GM12878 (cell line): ENCODE results near the gene ZBTB5. TPM values are rescaled to one million over a fixed set of nuclear protein-coding genes. Genes with fewer than 3 reads are reported as not detected.

ENCODE experiments used
- ATF7 ChIP-seq: fragments of 450-650 bp; IDR thresholded peaks from 2 replicates; pipeline ENCODE4 v1.6.1; 2016; ENCODE audit warnings: low read depth, mild to moderate bottlenecking
- DPF2 ChIP-seq: fragments of 450-650 bp; IDR thresholded peaks from 2 replicates; pipeline ENCODE4 v1.6.1; 2017; ENCODE audit warnings: mild to moderate bottlenecking
- EP300 ChIP-seq, 2 experiments: fragments of 150-350 bp in 1 of 2; IDR thresholded peaks; 2 replicates each; pipeline ENCODE4 v1.6.1; 2011 to 2012; ENCODE audit warnings: low read depth in 2 of 2, low read length in 2 of 2, borderline replicate concordance in 1 of 2, improper control_type of control experiment in 1 of 2, inconsistent platforms in 1 of 2; ENCODE audit not compliant: control insufficient read depth in 1 of 2
- HDGF ChIP-seq: fragments of 450-650 bp; IDR thresholded peaks from 2 replicates; pipeline ENCODE4 v1.6.1; 2016; ENCODE audit warnings: antibody characterized with exemption
- HSF1 ChIP-seq: fragments of 150-350 bp; IDR thresholded peaks from 2 replicates; pipeline ENCODE4 v1.6.1; 2014; ENCODE audit warnings: mild to moderate bottlenecking, low read depth, low read length
- IKZF1 ChIP-seq: fragments of 450-650 bp; conservative IDR thresholded peaks from 2 replicates; pipeline ENCODE4 v1.6.1; 2017; ENCODE audit warnings: antibody characterized with exemption, mild to moderate bottlenecking
- IKZF2 ChIP-seq, 2 experiments: fragments of 450-650 bp; IDR thresholded peaks; 2 replicates each; pipeline ENCODE4 v1.6.1; 2017; ENCODE audit warnings: mild to moderate bottlenecking in 2 of 2, moderate library complexity in 2 of 2
- IRF5 ChIP-seq: fragments of 450-650 bp; IDR thresholded peaks from 2 replicates; pipeline ENCODE4 v1.6.1; 2017; ENCODE audit warnings: borderline replicate concordance
- JUNB ChIP-seq: IDR thresholded peaks from 2 replicates; pipeline ENCODE4 v1.6.1; 2016; ENCODE audit warnings: antibody characterized with exemption, mild to moderate bottlenecking
- MTA3 ChIP-seq: IDR thresholded peaks from 2 replicates; pipeline ENCODE4 v1.6.1; 2012; ENCODE audit warnings: low read length, inconsistent platforms, borderline replicate concordance
- MYC ChIP-seq: IDR thresholded peaks from 2 replicates; pipeline ENCODE4 v1.6.1; 2011; ENCODE audit warnings: mild to moderate bottlenecking, low read length, moderate library complexity, inconsistent platforms; ENCODE audit not compliant: insufficient read depth, insufficient replicate concordance, insufficient read length, severe bottlenecking
- NBN ChIP-seq: fragments of 450-650 bp; IDR thresholded peaks from 2 replicates; pipeline ENCODE4 v1.6.1; 2016
- RELA ChIP-seq: fragments of 450-650 bp; IDR thresholded peaks from 2 replicates; pipeline ENCODE4 v1.8.0; 2014; ENCODE audit warnings: borderline replicate concordance; ENCODE audit not compliant: partially characterized antibody
- USF1 ChIP-seq: IDR thresholded peaks from 2 replicates; pipeline ENCODE4 v1.6.1; 2011; ENCODE audit warnings: borderline replicate concordance, low read depth, mild to moderate bottlenecking, moderate library complexity, mixed read lengths, low read length; ENCODE audit not compliant: insufficient read depth; ENCODE audit errors: extremely low read length
- ZBED1 ChIP-seq: IDR thresholded peaks from 2 replicates; pipeline ENCODE4 v1.6.1; 2016; ENCODE audit warnings: borderline replicate concordance
- ZNF217 ChIP-seq: fragments of 450-650 bp; IDR thresholded peaks from 2 replicates; pipeline ENCODE4 v1.6.1; 2017; ENCODE audit warnings: antibody characterized with exemption, mild to moderate bottlenecking
- ZNF24 ChIP-seq: fragments of 450-650 bp; IDR thresholded peaks from 2 replicates; pipeline ENCODE4 v1.6.1; 2017; ENCODE audit warnings: antibody characterized with exemption, mild to moderate bottlenecking
- polyA plus RNA-seq, 11 experiments: library from polyadenylated mRNA; depleted of rRNA in 4 of 11; unstranded in 6 of 11; stranded (reverse) in 5 of 11; fragments of >200 nt; fragmentation: Nextera tagmentation in 4 of 11; fragmentation: Illumina TruSeq in 1 of 11; extraction: Ambion mirVana in 4 of 11; extraction: Trizol in 1 of 11; gene quantifications; 1 replicate in 1 of 11; 2 replicates in 10 of 11; pipeline versions ENCODE4 v1.2.1 to v1.2.3, GENCODE V29; 2011 to 2016; ENCODE audit warnings: inconsistent platforms in 2 of 11, missing spikeins in 2 of 11, low read depth in 1 of 11
- total RNA-seq, 4 experiments: library from RNA; depleted of rRNA in 3 of 4; stranded (reverse); fragments of >200 nt in 3 of 4; fragmentation: Illumina TruSeq in 1 of 4; extraction: Trizol in 1 of 4; gene quantifications; 2 replicates each; pipeline versions ENCODE4 v1.2.1 to v1.2.3, GENCODE V29; 2013 to 2021
- TF ChIP-seq, protein P1 (sequence below): fragments of 450-650 bp; IDR thresholded peaks from 2 replicates; pipeline ENCODE4 v1.6.1; 2018; ENCODE audit warnings: mild to moderate bottlenecking, low read depth, moderate library complexity; ENCODE audit not compliant: partially characterized antibody
- TF ChIP-seq, protein P2 (sequence below): fragments of 450-650 bp; IDR thresholded peaks from 2 replicates; pipeline ENCODE4 v1.6.1; 2017; ENCODE audit warnings: mild to moderate bottlenecking, moderate library complexity

Gene ZBTB5
- total and polyA plus RNA-seq, 10 of the 15 experiments (the other 5 are each of a cell fraction or from before 2014, with no cell fraction given) = 1.4 to 32.5 (median 12.1) TPM

DNA sequence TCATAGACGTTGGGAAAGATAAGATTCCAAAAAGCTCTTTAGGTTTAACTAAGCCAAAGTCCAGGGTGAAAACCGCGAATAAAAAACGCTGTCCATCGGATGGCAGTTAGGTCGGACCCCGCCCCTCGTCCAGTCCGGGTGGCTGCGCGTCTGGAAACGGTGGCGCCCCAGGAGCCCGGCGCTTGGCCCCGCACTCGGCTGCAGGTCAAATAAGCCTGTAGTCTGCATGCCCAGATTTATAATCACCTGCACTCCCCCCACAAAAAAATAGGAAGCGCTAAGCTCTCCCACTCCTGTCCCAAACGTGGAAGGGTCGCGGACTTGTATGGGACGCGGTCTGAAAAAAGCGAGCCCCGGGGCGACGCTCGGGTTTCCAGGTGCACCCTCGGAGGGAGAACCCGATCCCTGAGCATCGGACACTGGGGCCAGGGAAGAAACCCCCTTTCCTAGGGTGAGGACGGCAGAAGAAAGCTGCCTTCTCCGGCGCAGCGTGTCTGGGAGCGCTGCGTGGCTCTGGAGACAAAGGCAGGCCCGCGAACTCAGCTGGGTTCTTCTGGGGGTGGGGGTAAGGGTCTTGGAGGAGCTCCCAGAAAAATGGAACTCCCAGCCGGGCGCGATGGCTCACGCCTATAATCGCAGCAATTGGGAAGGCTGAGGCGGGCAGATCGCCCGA is 923 bp upstream of the ZBTB5 start (continued):
- TF ChIP-seq ATF7 (no peak), RELA (no peak), DPF2 (0 out of 2 replicates have a peak, but pooled peaks have one; percentile 32), HDGF (no peak), EP300 (IDR thresholded peaks at IDR 0.05; ENCODE audit: borderline replicate concordance in 1 of 2, control insufficient read depth in 1 of 2, low read depth in 2 of 2, low read length in 2 of 2) (no peak), IKZF2 (IDR thresholded peaks at IDR 0.05) (peak; percentile 58 to 73; a peak in 3 of 4 replicates), NBN (peak; percentile 13), JUNB (no peak), ZNF24 (no peak), IRF5 (no peak), MYC (no peak), HSF1 (no peak), MTA3 (0 out of 2 replicates have a peak, but pooled peaks have one; percentile 37), USF1 (no peak), ZNF217 (no peak; the same call in 1 of the 2 replicates), ZBED1 (no peak), IKZF1 (peak; percentile 86)
- TF ChIP-seq, protein P1, sequence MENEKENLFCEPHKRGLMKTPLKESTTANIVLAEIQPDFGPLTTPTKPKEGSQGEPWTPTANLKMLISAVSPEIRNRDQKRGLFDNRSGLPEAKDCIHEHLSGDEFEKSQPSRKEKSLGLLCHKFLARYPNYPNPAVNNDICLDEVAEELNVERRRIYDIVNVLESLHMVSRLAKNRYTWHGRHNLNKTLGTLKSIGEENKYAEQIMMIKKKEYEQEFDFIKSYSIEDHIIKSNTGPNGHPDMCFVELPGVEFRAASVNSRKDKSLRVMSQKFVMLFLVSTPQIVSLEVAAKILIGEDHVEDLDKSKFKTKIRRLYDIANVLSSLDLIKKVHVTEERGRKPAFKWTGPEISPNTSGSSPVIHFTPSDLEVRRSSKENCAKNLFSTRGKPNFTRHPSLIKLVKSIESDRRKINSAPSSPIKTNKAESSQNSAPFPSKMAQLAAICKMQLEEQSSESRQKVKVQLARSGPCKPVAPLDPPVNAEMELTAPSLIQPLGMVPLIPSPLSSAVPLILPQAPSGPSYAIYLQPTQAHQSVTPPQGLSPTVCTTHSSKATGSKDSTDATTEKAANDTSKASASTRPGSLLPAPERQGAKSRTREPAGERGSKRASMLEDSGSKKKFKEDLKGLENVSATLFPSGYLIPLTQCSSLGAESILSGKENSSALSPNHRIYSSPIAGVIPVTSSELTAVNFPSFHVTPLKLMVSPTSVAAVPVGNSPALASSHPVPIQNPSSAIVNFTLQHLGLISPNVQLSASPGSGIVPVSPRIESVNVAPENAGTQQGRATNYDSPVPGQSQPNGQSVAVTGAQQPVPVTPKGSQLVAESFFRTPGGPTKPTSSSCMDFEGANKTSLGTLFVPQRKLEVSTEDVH = no peak
- TF ChIP-seq, protein P2, sequence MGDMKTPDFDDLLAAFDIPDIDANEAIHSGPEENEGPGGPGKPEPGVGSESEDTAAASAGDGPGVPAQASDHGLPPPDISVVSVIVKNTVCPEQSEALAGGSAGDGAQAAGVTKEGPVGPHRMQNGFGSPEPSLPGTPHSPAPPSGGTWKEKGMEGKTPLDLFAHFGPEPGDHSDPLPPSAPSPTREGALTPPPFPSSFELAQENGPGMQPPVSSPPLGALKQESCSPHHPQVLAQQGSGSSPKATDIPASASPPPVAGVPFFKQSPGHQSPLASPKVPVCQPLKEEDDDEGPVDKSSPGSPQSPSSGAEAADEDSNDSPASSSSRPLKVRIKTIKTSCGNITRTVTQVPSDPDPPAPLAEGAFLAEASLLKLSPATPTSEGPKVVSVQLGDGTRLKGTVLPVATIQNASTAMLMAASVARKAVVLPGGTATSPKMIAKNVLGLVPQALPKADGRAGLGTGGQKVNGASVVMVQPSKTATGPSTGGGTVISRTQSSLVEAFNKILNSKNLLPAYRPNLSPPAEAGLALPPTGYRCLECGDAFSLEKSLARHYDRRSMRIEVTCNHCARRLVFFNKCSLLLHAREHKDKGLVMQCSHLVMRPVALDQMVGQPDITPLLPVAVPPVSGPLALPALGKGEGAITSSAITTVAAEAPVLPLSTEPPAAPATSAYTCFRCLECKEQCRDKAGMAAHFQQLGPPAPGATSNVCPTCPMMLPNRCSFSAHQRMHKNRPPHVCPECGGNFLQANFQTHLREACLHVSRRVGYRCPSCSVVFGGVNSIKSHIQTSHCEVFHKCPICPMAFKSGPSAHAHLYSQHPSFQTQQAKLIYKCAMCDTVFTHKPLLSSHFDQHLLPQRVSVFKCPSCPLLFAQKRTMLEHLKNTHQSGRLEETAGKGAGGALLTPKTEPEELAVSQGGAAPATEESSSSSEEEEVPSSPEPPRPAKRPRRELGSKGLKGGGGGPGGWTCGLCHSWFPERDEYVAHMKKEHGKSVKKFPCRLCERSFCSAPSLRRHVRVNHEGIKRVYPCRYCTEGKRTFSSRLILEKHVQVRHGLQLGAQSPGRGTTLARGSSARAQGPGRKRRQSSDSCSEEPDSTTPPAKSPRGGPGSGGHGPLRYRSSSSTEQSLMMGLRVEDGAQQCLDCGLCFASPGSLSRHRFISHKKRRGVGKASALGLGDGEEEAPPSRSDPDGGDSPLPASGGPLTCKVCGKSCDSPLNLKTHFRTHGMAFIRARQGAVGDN = peak; percentile 10; the same call in 1 of the 2 replicates
